C4-2B (cell line): ENCODE measurements around the gene ZNF483.

Experiments
- H3K27ac ChIP-seq: fragments of 450-650 bp; 2 replicates; pipeline ENCODE4 v1.5.1; 2017
- ZFX ChIP-seq: fragments of 450-650 bp; IDR thresholded peaks from 2 replicates; pipeline ENCODE4 v1.6.1; 2017
- TF ChIP-seq, protein P1 (sequence below): fragments of 450-650 bp; conservative IDR thresholded peaks from 2 replicates; pipeline ENCODE4 v1.5.1; 2017; ENCODE audit warnings: mild to moderate bottlenecking

ZNF483 gene

DNA sequence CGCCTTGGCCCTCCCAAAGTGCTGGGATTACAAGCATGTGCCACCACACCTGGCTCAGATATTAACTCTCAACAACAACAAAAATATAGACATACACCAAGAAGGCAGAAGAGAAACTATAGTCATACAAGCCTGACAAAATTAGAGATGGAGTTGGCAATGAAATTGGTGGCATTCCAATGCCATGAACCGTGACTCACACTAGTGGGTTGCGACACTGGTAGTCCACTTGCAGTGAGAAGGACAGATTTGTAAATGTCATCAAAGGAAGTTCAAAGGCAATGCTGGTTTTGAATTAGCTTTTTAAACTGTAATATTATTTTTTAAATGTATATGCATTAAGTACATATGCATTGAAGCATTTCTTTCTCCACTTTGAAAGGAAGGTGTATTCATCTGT is 97.6 kb downstream of the ZNF483 start:
- TF ChIP-seq ZFX, result no peak
- TF ChIP-seq, protein P1, sequence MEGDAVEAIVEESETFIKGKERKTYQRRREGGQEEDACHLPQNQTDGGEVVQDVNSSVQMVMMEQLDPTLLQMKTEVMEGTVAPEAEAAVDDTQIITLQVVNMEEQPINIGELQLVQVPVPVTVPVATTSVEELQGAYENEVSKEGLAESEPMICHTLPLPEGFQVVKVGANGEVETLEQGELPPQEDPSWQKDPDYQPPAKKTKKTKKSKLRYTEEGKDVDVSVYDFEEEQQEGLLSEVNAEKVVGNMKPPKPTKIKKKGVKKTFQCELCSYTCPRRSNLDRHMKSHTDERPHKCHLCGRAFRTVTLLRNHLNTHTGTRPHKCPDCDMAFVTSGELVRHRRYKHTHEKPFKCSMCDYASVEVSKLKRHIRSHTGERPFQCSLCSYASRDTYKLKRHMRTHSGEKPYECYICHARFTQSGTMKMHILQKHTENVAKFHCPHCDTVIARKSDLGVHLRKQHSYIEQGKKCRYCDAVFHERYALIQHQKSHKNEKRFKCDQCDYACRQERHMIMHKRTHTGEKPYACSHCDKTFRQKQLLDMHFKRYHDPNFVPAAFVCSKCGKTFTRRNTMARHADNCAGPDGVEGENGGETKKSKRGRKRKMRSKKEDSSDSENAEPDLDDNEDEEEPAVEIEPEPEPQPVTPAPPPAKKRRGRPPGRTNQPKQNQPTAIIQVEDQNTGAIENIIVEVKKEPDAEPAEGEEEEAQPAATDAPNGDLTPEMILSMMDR, result no peak
- no peak overlapping the region for H3K27ac ChIP-seq
